ENCODE measurements around the gene MB21D2.

GRCh38 chr3:192820161-192820560, 97.5 kb downstream of the MB21D2 start:
- TF ChIP-seq CTCF (IDR thresholded peaks at IDR 0.05) = no peak
- no peak for TF ChIP-seq POLR2A (IDR thresholded peaks at IDR 0.05)
